Myocyte (in vitro differentiated cells): ENCODE data around the gene KIAA1328. TPM values are rescaled to one million over a fixed set of nuclear protein-coding genes. Genes with fewer than 3 reads are reported as not detected.
"Not testable (repeated sequence)": the region's sequence is repeated elsewhere in the genome, so short reads cannot be mapped to it uniquely, and the experiment has no call there.

Experiments
- DNase-seq: peaks from one replicate; pipeline ENCODE4 v3.0.0-alpha.2; 2012; ENCODE audit warnings: low read depth
- total RNA-seq: library from RNA; depleted of rRNA; stranded (reverse); fragments of >200 nt; gene quantifications from 2 replicates; pipeline ENCODE4 v1.2.3, GENCODE V29; 2014

The KIAA1328 gene
- total RNA-seq, 1 donor from 2014 or later, result 4.5 TPM

- DNase-seq, result no peak
Measured at GRCh38 chr18:36825526-36825925, 3.4 kb upstream of the KIAA1328 start.

- no peak for DNase-seq
Measured at GRCh38 chr18:36826556-36826955, 2.4 kb upstream of the KIAA1328 start.

DNA sequence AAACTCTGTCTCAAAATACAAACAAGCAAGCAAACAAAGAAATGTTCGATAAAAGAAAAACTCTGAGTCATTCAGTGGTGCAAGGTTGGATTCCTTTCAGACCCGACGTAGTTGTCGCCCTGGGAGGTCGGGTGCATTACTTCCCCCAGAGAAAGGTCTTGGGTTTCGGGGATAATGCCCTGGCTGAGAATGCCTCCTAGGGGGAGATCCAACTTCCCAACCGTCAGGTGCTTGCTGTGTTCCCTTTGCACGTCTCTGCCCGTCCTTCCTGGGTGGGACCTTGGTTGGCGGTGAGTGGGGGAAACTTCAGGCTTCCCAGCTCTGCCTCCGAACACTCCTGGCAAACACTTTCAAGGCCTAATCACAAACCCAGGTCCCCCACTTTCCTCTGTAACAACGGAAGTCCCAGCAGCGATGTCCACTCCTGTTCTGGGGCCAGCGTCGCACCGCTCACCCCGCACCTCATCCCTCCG, 734 bp upstream of the KIAA1328 start:
- DNase-seq, result peak; percentile 44

DNA sequence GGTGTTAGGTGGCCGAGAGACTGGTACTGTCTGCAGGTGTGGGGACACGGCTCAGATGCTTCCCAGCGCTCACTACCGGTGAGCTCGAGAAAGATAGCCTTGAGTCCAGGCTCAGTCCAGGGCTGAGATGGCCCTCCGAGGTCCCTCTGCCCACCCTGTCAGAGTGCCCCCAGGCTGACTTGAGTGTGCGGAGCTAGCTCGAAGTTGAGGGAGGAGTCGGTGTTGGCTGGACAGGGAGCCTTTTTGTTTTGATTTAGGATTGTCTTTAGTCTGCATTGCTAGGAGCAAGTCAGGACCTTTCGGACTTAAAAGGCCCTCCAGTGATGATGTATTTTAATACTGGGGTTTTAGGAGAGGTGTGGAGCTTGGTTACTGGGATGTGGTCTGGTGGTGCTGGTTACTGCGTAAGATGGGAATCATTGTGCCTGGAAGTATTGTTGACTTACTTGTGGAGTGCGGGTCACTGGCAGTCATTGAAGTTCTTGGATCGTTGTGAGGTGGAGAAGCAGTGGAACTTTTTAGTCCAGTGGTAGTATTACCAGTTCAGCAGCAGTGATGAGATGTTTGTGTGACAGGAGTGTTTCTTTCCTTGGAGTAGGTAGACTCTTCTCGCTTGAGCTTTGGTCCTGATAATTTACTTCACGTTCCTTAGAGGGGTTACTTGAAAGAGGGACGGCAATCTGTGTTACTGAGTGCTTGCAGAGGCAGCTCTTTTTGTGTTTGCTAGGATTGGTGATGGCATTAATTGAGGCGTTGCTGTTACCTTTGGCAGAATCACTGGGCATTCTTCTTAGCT, 633 bp downstream of the KIAA1328 start:
- no peak for DNase-seq

GRCh38 chr18:36830158-36830495, 1.2 kb downstream of the KIAA1328 start:
- no peak for DNase-seq

DNA sequence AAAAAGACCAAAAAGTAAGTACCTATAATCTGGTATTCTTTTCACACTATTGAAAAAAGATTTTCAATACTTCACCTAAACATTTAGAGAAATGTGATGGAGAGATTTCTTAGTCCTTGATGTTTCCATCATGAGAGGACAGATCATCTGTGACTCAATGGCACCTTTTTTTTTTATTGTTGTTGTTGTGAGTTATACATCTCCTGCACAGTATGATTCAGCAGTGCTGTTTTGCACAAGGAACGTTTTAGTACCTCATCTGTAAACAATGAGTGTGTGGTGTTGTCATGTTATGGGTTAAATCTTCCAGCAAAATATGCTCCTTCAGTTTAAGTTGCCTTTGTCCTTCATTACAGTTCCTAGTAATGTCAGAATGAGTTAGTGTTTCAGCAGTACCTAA, 2.2 kb downstream of the KIAA1328 start:
- DNase-seq, result no peak

GRCh38 chr18:36833120-36833519, 4.2 kb downstream of the KIAA1328 start:
- DNase-seq, result no peak

DNA sequence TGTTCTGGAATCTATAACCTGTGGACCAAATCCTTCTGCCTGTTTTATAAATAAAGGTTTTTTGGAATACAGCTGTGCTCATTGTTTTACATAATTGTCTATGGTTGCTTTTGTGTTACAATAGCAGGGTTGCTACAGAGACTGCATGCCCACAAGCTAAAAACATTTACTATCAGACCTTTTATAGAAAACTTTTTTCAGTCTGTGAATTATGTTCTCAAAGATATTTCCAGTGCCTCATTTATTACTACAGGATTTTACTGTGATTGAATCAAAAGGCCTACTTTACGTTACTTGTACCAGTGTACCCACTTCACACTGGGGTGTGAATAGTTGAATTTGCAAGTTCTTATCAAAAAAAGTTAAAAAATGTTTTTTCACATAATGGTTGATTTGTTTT, 7.0 kb downstream of the KIAA1328 start:
- no peak for DNase-seq

DNA sequence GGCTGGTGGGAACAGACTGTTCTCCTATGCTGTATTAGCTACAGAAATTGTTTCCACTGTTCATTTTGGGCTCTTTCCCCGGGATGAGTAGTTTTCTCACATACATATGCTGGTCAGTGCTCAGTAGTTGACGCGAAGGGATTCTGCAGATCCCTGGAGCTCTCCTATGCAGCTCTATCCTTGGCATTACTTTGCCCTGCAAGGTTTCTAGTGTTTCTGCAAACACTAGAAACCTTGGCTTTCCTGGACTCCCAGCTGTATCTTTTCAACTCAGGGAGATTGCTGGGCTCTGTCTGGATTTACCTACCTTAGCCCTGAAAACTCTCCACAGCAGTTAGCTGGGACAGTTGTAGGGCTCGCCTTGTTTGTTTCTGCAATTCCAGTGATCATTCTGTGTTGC, 10.9 kb downstream of the KIAA1328 start:
- no peak for DNase-seq

GRCh38 chr18:36843199-36843598, 14.3 kb downstream of the KIAA1328 start:
- DNase-seq, result no peak

DNA sequence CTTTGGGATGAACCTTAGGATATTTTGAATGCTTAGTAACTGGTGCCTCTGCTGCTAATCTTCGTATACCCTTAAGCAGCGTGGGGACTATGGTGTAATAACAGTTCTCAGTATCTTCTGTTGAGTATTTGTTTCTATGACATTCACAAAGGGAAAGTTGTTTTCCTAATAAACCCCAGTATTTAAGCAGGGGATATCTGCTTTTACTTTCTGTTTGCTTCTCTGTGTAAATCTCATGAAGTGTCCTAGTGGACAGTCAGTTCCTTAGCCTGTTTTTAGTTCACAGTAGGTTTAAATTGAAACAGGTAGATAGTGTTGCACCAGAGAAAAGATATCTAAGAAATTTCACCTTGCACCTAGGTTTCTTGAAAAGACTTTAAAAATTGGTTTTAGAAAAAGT, 14.9 kb downstream of the KIAA1328 start:
- DNase-seq, result no peak

GRCh38 chr18:36848609-36849008, 19.7 kb downstream of the KIAA1328 start:
- no peak for DNase-seq

- no peak for DNase-seq
Measured at GRCh38 chr18:36849288-36850006, 20.5 kb downstream of the KIAA1328 start.

DNA sequence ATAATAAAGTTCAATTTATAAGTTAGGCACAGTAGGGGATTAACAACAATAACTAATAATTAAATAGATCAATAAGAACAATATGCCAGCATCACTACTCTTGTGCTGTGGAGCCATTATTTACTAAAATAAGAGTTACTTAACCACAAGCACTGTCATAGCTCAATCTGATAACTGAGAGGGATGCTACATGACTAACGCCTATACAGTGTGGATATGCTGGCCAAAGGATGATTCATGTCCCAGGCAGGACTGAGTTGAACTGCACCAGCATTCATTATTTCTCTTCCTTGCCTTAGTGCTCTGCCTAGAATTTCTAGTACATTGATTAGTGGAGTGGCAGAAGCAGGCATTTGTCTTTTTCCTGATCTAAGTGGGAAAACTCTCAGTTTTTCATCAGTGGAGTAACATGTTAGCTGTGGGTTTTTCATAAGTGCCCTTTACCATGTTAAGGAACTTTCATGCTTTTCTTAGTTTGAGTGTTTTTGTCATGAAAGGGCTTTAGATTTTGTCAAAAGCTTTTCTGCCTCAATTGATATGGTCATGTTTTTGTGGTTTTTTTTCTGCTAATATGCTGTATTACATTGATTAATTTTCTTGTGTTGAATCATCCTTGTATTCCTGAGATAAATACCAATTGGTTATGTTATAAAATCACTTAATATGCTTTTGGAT, 21.7 kb downstream of the KIAA1328 start:
- peak; percentile 74 for DNase-seq

DNA sequence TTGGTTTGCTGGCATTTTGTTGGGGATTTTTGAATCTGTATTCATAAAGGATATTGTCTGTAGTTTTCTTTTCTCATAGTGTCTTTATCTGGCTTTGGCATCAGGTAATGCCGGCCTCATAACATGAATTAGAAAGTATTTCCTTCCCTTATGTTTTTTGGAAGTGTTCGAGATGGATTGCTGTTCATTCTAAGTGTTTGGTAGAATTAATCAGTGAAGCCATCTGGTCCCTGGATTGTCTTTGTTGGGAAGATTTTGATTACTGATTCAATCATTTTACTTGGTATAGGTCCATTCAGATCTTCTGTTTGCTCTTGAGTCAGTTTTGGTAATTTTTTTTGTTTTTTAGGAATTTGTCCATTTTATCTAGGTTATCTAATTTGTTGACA, 22.3 kb downstream of the KIAA1328 start:
- DNase-seq, result no peak

DNA sequence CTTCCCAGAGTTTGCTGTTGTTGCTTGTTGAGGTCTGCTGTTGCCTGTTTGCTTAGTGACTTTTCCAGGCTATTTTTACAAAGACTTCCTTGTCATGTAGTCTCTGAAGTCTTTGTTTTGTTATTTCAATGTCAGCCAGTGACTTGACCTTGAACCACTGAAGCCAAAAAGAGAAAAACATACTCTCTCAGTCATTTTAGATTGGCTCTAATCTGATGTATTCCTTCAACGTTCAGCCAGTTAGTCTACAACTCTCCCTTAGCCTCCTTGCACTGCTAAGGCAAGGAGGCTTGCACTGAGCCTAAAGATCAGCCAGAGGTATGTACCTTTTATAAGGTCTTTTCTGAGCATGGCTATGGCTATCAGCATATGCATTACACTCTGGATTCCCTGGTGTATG, 27.9 kb downstream of the KIAA1328 start:
- DNase-seq, result no peak

GRCh38 chr18:36862182-36862581, 33.3 kb downstream of the KIAA1328 start:
- DNase-seq, result no peak

GRCh38 chr18:36867056-36867455, 38.1 kb downstream of the KIAA1328 start:
- DNase-seq, result no peak

DNA sequence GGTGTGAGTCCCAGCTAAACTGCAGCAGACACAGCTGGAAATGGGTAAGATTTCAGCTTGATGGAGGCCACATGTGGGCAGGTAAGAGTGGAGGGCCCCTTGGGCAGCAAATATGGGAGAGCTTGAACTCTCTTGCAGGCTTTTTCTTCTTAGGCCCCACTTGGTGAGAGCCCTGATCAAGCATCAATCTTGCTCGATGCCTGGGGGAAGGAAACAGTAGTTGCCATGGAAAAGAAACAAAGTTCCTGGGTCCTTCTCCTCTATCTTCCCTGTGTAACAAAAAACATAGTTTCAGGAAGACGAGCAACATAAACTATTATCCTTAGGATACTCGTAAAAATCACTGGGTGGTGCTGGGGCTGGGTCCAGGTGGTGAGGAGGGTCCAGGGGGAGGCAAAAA, 42.9 kb downstream of the KIAA1328 start:
- no peak for DNase-seq

DNA sequence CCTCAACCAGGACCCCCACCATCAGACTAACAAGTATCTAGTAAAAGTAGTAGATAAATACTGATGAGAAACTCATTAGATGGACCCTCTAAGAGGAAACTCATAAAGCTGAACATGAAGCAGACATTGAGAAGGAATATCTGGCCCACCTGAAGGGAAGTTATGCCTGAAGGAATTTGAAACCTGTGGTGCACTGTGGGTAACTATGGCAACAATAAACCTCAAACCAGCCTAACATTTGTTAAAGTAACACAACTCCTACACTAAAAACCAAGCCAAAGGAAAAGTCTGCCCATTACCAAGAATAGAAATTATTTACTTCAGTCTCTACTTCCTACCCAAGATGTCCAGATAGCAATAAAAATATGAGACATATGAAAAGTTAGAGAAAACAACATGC, 43.4 kb downstream of the KIAA1328 start:
- DNase-seq, result no peak

DNA sequence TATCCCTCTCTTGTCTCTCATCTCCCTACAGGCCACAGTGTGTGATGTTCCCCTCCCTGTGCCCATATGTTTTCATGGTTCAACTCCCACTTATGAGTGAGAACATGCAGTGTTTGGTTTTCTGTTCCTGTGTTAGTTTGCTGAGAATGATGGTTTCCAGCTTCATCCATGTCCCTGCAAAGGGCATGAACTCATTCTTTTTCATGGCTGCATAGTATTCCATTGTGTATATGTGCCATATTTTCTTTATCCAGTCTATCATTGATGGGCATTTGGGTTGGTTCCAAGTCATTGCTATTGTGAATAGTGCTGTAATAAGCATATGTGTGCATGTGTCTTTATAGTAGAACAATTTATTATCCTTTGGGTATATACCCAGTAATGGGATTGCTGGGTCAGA, 44.9 kb downstream of the KIAA1328 start:
- DNase-seq, result not testable (repeated sequence)

- not testable (repeated sequence) for DNase-seq
Measured at GRCh38 chr18:36879796-36880195, 50.9 kb downstream of the KIAA1328 start.
